Central memory CD8-positive, alpha-beta T cell (primary cell): ENCODE measurements around the gene ABCC8.

Experiments used
- ATAC-seq: fragments of 150-1000 bp; cut with Tn5 transposase; replicated peaks from 2 replicates; pipeline ENCODE4 v1.10.0; 2022; ENCODE audit warnings: mild to moderate bottlenecking, moderate FRiP score, moderate number of reproducible peaks; ENCODE audit not compliant: poor library complexity, severe bottlenecking; ENCODE audit errors: extremely low read depth
- DNase-seq, 2 donors: peaks; one replicate each; pipeline ENCODE4 v3.0.0; 2021; ENCODE audit warnings: low spot score in 2 of 2
- H3K27ac Mint-ChIP-seq: one replicate; pipeline ENCODE4 v1.8.0; 2022; ENCODE audit warnings: low read depth, mild to moderate bottlenecking, moderate library complexity, mixed read lengths
- H3K27me3 Mint-ChIP-seq: one replicate; pipeline ENCODE4 v1.8.0; 2022; ENCODE audit warnings: mixed read lengths
- H3K36me3 Mint-ChIP-seq: one replicate; pipeline ENCODE4 v1.8.0; 2022; ENCODE audit warnings: mild to moderate bottlenecking, moderate library complexity, mixed read lengths; ENCODE audit not compliant: insufficient read depth
- H3K4me1 Mint-ChIP-seq: one replicate; pipeline ENCODE4 v1.8.0; 2022; ENCODE audit warnings: mixed read lengths
- H3K4me3 Mint-ChIP-seq: one replicate; pipeline ENCODE4 v1.8.0; 2022; ENCODE audit warnings: mild to moderate bottlenecking, moderate library complexity, mixed read lengths
- H3K9me3 Mint-ChIP-seq: one replicate; pipeline ENCODE4 v1.8.0; 2022; ENCODE audit warnings: mixed read lengths

ABCC8 gene

GRCh38 chr11:17413414-17414316 lies 63.0 kb downstream of the ABCC8 start:
- Mint-ChIP-seq H3K27me3 (peaks cover 62% of the 10 kb centered on the region), H3K4me3 (no peak overlapping the region), H3K9me3 (no peaks in the 10 kb centered on the region)

GRCh38 chr11:17412488-17413180 lies 64.0 kb downstream of the ABCC8 start:
- ATAC-seq, result no peak
- Mint-ChIP-seq H3K27ac (no peak overlapping the region), H3K4me3 (no peak overlapping the region), H3K36me3 (peaks cover 1% of the 10 kb centered on the region), H3K27me3 (peaks cover 52% of the 10 kb centered on the region), H3K4me1 (no peaks in the 10 kb centered on the region), H3K9me3 (no peaks in the 10 kb centered on the region)
- no peak for DNase-seq

More at GRCh38 chr11:17413414-17414316, 63.0 kb downstream of the ABCC8 start:
- ATAC-seq (no peak), DNase-seq (no peak)
- Mint-ChIP-seq H3K4me1 (no peaks in the 10 kb centered on the region), H3K27ac (no peak overlapping the region), H3K36me3 (peaks cover 1% of the 10 kb centered on the region)

DNA sequence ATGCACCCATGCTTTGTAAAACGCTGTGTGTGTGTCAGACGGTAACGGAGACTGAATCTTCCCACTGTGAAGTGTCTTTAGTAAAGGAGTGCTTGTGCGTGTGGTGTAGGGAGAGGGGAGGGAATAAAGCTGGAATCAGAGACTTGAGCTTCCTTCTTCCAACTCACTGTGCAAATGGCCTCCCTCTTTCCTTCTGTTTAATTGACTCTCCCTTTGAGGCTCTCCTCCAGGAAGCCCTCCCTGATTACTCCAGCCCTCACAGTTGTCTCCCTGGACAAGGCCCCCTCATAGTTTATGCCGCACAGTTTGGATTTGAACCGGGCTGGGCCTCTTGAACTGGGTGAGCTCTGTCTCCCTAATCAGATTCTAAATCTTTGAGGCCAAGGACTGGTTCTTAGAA lies 65.2 kb downstream of the ABCC8 start:
- no peak for DNase-seq
- Mint-ChIP-seq H3K4me1 (no peaks in the 10 kb centered on the region), H3K27ac (no peak overlapping the region), H3K9me3 (no peaks in the 10 kb centered on the region), H3K36me3 (peaks cover 1% of the 10 kb centered on the region), H3K4me3 (no peak overlapping the region), H3K27me3 (peaks cover 40% of the 10 kb centered on the region)
- no peak for ATAC-seq

- H3K4me1 Mint-ChIP-seq, result no peaks in the 10 kb centered on the region
- DNase-seq (no peak), ATAC-seq (no peak)
- no peak overlapping the region for H3K4me3 Mint-ChIP-seq
- no peak overlapping the region for H3K27ac Mint-ChIP-seq
- peaks cover 1% of the 10 kb centered on the region for H3K36me3 Mint-ChIP-seq
- peaks cover 33% of the 10 kb centered on the region for H3K27me3 Mint-ChIP-seq
- no peaks in the 10 kb centered on the region for H3K9me3 Mint-ChIP-seq
These were observed 65.9 kb downstream of the ABCC8 start for GRCh38 chr11:17410606-17411379.

- no peak for ATAC-seq
- no peak overlapping the region for H3K4me3 Mint-ChIP-seq
- peaks cover 1% of the 10 kb centered on the region for H3K36me3 Mint-ChIP-seq
- H3K4me1 Mint-ChIP-seq, result no peaks in the 10 kb centered on the region
- H3K9me3 Mint-ChIP-seq, result no peaks in the 10 kb centered on the region
- no peak overlapping the region for H3K27ac Mint-ChIP-seq
- peaks cover 18% of the 10 kb centered on the region for H3K27me3 Mint-ChIP-seq
- no peak for DNase-seq
These were observed 68.0 kb downstream of the ABCC8 start for GRCh38 chr11:17408641-17409040.

GRCh38 chr11:17408026-17408425 lies 68.6 kb downstream of the ABCC8 start:
- H3K27ac Mint-ChIP-seq, result no peak overlapping the region
- H3K4me3 Mint-ChIP-seq, result no peak overlapping the region
- ATAC-seq (no peak), DNase-seq (no peak)
- no peaks in the 10 kb centered on the region for H3K4me1 Mint-ChIP-seq
- H3K36me3 Mint-ChIP-seq, result peaks cover 1% of the 10 kb centered on the region
- no peaks in the 10 kb centered on the region for H3K9me3 Mint-ChIP-seq
- peaks cover 12% of the 10 kb centered on the region for H3K27me3 Mint-ChIP-seq

GRCh38 chr11:17407575-17407974 lies 69.1 kb downstream of the ABCC8 start:
- peaks cover 7% of the 10 kb centered on the region for H3K27me3 Mint-ChIP-seq
- H3K4me3 Mint-ChIP-seq, result no peak overlapping the region
- H3K4me1 Mint-ChIP-seq, result no peaks in the 10 kb centered on the region
- DNase-seq, result no peak
- no peak for ATAC-seq
- H3K27ac Mint-ChIP-seq, result no peak overlapping the region
- H3K9me3 Mint-ChIP-seq, result no peaks in the 10 kb centered on the region
- peaks cover 1% of the 10 kb centered on the region for H3K36me3 Mint-ChIP-seq

GRCh38 chr11:17406818-17407149 lies 69.9 kb downstream of the ABCC8 start:
- Mint-ChIP-seq H3K36me3 (peaks cover 1% of the 10 kb centered on the region), H3K27me3 (no peaks in the 10 kb centered on the region), H3K9me3 (no peaks in the 10 kb centered on the region), H3K27ac (no peak overlapping the region), H3K4me3 (no peak overlapping the region), H3K4me1 (no peaks in the 10 kb centered on the region)
- DNase-seq (no peak), ATAC-seq (no peak)

DNA sequence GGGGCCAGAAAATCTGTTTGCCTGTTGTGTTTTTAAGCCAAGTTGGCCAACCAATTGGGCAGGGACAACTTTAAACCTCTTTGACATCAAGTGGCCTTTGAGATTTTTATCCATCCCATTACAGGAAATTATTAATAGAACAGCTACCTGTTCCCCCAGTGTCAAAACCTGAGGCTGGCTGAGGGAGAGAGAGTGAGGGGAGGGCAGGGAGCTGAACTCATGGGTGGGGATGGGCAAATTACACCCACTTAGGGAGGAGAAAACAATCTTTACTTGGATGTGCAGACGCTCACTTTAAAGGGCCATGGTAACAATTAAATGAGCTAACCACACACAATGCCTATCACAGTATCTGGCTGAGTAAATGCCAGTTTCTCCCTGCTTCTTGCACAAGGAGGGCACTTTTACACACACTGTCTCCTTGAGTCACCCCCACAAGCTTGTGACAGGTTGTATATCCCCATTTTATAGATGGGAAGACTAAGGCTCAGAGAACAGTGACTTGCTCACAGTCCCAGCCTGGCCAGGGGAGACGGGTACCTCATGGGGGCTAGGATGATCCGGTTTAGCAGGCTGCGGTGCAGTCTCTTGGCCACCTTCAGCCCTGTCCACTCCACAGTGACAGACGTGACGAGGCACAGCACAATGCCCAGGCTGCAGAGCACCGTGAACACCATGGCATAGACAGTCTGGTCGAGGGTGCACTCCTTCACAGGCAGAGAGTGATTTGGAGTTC lies 70.4 kb downstream of the ABCC8 start:
- DNase-seq (no peak), ATAC-seq (no peak)
- Mint-ChIP-seq H3K27me3 (no peaks in the 10 kb centered on the region), H3K4me3 (no peak overlapping the region), H3K9me3 (no peaks in the 10 kb centered on the region), H3K27ac (no peak overlapping the region), H3K36me3 (peaks cover 1% of the 10 kb centered on the region), H3K4me1 (no peaks in the 10 kb centered on the region)

DNA sequence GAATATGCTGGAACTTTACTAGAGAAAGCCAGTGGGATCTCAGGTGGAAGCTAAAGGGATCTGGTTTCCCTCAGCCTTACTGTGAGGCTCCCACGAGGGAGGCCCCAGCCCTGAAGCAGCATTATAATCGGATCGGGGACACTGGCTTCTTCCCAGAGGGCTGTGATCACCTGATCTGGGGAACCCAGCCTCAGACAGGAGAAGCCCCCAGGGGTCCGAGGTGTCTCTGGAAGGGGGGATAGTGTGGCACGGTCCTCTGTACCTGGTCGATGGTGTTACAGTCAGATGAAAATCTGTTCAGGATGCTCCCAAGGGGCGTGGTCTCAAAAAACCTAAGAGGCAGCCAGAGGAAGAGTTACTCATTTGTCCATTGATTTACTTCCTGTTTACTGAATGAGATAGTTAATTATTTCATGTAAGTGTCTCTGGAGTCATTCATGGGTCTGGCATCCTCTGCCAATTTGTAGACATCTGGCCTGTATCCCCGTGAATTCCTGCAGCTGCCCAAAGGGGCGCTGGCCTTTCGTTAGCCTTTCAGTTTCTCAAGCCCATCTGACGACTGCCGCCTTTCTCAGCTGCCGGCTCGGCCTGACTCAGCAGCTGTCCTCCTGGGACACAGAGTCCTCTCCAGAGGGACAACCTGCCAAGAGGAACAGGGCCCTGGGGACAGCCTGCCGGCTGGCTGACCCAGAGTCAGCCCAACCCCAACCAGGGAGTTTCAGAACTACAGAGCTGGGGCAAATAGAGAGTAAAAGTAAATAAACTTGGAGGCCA lies 71.2 kb downstream of the ABCC8 start:
- ATAC-seq (no peak), DNase-seq (no peak)
- Mint-ChIP-seq H3K4me3 (no peak overlapping the region), H3K9me3 (no peaks in the 10 kb centered on the region), H3K27ac (no peak overlapping the region), H3K4me1 (no peaks in the 10 kb centered on the region), H3K27me3 (no peaks in the 10 kb centered on the region), H3K36me3 (peaks cover 1% of the 10 kb centered on the region)

DNA sequence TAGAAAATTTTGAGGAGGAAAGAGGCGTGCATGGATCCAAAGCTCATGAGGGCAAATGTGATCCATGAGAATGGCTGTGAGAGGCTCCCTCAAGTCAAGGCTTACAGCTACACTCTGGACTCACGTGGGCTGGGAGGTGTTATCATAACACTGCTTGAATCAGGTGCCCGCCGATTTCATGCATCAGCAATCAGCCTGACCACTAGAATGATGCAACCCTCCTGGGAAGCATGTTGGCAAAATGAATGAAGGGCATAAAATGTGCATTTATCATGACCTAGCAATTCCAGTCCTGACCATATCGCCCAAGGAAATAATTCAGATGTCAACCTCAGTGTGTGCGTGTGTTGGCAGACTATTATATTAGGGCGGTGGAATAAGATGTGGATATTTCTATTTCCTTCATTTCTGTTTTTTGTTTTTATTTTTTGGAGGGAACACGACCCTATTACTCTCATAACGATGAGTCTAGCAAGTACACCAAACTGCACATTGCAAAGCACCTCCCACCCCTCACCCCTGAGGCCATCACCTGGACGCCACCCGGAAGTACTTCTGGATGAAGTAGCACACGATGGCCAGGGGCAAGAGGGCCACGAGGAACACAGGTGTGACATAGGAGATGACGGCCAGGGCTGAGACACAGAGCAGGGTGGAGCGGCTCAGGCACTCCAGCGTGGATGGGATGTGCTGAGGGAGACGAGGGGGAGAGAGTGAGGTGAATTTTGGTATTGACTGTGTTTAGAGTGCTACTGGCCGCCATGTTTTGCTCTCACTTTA lies 72.5 kb downstream of the ABCC8 start:
- no peaks in the 10 kb centered on the region for H3K9me3 Mint-ChIP-seq
- H3K4me3 Mint-ChIP-seq, result no peak overlapping the region
- peaks cover 5% of the 10 kb centered on the region for H3K27me3 Mint-ChIP-seq
- H3K4me1 Mint-ChIP-seq, result no peaks in the 10 kb centered on the region
- H3K36me3 Mint-ChIP-seq, result peaks cover under 1% of the 10 kb centered on the region
- no peak overlapping the region for H3K27ac Mint-ChIP-seq
- DNase-seq (no peak), ATAC-seq (no peak)
